IPS DF 6.9 (cell line): ENCODE measurements around the gene TRANK1.

Experiments used
- DNase-seq: peaks from one replicate; pipeline ENCODE4 v3.0.0-alpha.2; 2013; ENCODE audit warnings: low read depth, low spot score
- H3K27ac ChIP-seq: one replicate; pipeline ENCODE4 v1.5.1; 2013; ENCODE audit warnings: low read length, control low read depth
- H3K27me3 ChIP-seq: 2 replicates; pipeline ENCODE4 v1.6.1; 2013; ENCODE audit warnings: mild to moderate bottlenecking, low read length; ENCODE audit not compliant: control insufficient read depth, insufficient read depth
- H3K36me3 ChIP-seq: 2 replicates; pipeline ENCODE4 v1.6.1; 2013; ENCODE audit warnings: low read length; ENCODE audit not compliant: control insufficient read depth, insufficient read depth
- H3K4me1 ChIP-seq: 2 replicates; pipeline ENCODE4 v1.6.1; 2013; ENCODE audit warnings: low read length; ENCODE audit not compliant: control insufficient read depth, insufficient read depth
- H3K4me3 ChIP-seq: 2 replicates; pipeline ENCODE4 v1.5.1; 2013; ENCODE audit warnings: mild to moderate bottlenecking, low read length
- H3K9me3 ChIP-seq: 2 replicates; pipeline ENCODE4 v1.6.1; 2013; ENCODE audit warnings: low read length, inconsistent platforms; ENCODE audit not compliant: control insufficient read depth, insufficient read depth
- WGBS: extraction: QIAGEN DNeasy Blood & Tissue Kit; methylation state at CpG from one replicate; pipeline ENCODE4 v1.1.7; 2013; ENCODE audit warnings: mixed read lengths, missing lambda C conversion rate; ENCODE audit not compliant: insufficient read length, insufficient coverage; 5-methylcytosine and 5-hydroxymethylcytosine counted together

TRANK1 gene

DNA sequence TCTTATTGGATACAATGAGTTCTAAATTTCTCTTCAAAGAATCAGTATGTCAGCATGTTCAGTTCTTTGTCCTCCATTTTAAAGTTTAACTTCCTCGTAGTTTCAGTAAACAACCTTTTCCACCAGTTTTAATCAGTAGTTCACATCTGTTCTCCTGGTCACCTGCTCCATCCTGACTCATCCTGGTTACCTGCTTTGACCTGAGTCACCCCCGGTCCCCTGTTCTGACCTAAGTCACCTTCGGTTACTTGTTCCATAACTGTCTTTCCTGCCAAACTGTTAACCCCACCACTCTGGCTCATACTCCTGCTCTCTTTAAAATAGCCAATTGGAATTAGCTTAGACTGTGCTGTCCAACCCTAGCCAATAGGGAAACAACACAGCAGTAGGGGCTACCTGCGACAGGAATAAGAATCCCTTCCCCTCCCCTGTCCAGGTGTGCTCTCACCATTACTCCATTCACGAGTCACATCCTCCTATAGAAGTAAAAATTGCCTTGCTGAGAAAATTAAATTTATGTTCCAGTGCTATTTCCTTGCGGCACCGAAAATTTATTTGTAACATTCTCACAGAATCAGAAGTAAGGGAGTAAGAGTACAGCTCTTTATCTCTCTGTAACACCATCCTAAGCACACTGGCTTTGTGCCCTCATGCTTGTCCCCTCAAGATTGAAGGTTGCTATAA is 23.8 kb downstream of the TRANK1 start:
- Histone ChIP-seq H3K27ac (no peak overlapping the region), H3K27me3 (no peaks in the 10 kb centered on the region), H3K36me3 (no peaks in the 10 kb centered on the region), H3K9me3 (no peaks in the 10 kb centered on the region), H3K4me3 (no peak overlapping the region), H3K4me1 (no peaks in the 10 kb centered on the region)
- no peak for DNase-seq
- no CpG with 5 or more reads among the region's 7 CpGs for WGBS

DNA sequence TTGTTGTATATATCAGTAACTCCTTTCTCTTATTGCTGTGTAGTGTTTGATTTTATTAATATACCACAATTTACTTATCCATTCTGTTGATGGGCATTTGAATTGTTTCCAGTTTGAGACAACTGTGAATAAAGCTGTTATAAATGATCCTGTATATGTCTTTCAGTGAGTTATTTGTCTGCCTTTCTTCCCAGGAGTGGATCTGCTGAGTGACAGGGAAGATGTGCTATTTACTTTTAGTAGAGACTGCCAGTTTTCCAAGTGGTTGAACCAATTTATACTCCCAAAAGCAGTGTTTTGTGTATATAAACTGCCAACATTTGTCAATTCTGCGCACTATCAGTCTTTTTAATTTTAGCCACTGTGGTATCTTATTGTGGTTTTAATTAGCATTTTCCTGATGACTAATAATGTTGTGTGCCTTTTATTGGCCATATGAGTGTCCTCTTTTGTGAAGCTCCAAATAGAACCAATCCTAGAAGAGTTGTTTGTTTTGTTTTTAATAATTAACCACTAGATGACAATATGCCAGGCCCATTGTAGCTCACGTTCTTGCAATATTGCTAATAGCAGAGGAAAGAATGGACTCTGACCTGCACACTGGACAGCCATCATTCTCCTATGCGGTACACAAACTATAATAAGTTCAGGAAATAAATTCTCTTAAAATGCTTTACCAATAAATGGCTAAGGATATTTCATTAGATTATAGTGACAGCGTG is 25.3 kb downstream of the TRANK1 start:
- DNase-seq, result no peak
- H3K27ac ChIP-seq, result no peak overlapping the region
- WGBS, result no CpG with 5 or more reads among the region's 4 CpGs
- H3K27me3 ChIP-seq, result no peaks in the 10 kb centered on the region
- no peak overlapping the region for H3K4me3 ChIP-seq
- no peaks in the 10 kb centered on the region for H3K4me1 ChIP-seq
- no peaks in the 10 kb centered on the region for H3K9me3 ChIP-seq
- H3K36me3 ChIP-seq, result no peaks in the 10 kb centered on the region

DNA sequence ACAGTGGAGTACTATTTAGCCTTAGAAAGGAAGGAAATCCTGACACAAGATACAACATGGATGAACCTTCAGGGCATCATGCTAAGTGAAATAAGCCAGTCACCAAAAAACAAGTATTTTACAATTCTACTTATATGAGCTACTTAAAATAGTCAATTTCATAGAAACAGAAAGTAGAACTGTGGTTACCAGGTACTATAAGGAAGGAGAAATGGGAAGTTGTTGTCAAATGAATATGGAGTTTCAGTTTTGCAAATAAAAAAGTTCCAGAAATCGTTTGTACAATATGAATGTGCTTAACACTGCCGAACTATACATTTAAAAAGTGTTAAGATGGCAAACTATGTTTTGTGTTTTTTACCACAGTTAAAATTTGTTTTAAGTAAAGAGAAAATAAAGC is 26.8 kb downstream of the TRANK1 start:
- Histone ChIP-seq H3K4me3 (no peak overlapping the region), H3K4me1 (no peaks in the 10 kb centered on the region), H3K9me3 (no peaks in the 10 kb centered on the region), H3K27ac (no peak overlapping the region), H3K36me3 (no peaks in the 10 kb centered on the region), H3K27me3 (no peaks in the 10 kb centered on the region)
- DNase-seq, result no peak
- no CpG with 5 or more reads among the region's 2 CpGs for WGBS

DNA sequence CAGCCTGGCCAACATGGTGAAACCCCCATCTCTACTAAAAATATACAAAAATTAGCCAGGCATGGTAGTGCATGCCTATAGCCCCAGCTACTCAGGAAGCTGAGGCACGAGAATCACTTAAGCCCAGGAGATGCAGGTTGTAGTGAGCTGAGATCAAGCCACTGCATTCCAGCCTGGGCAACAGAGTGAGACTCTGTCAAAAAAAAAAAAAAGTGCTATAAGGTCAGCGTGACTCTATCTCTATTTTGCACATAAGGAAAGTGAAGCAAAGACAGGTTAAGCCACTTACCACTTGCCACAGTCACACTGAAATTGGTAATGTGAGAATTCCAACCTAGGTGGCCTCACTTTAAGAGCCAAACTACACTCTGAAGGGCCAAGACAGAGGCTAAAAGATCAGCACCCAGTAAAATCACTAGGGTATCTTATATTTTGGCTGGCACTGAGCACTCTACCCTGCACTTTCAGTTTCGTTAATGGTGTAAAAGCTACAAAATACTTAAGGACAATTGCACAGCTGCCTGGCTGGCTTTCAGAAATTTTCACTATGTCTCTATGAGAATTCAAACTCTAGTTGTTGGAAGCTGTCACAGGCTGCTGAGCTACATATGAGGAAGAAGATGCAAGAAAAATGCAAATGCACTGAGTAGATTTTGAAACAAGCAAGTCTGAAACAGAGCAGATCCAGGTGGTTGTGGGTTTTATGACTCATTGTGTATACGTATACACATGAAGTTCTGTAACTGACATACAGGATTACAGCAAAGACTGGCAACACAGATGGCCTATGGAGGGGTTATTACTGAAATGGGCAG is 32.7 kb downstream of the TRANK1 start:
- H3K4me3 ChIP-seq, result no peak overlapping the region
- H3K4me1 ChIP-seq, result peaks cover 2% of the 10 kb centered on the region; the same call in 1 of the 2 replicates

DNA sequence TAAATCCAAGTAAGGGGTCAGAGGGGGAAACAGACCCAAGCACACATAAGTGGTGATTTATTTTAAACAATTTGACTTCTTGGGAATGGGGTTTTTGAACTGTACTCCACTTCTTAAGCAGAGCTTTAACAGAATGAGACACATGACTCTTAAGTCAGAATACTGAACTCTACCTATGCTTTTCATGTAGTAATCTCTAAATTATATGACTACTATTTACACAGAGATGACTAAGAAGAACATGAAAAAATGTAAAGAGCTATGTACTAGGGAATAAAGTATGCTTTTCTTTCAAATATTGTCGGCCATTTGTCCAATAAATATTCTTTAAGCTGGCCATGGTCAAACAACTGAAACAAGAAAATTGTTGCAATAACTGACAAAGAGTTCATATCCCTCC is 35.2 kb downstream of the TRANK1 start:
- Histone ChIP-seq H3K27ac (no peak overlapping the region), H3K36me3 (no peaks in the 10 kb centered on the region), H3K4me3 (no peak overlapping the region), H3K4me1 (peaks cover 2% of the 10 kb centered on the region; the same call in 1 of the 2 replicates), H3K9me3 (no peaks in the 10 kb centered on the region), H3K27me3 (no peaks in the 10 kb centered on the region)
- no peak for DNase-seq
- no CpG with 5 or more reads among the region's 1 CpG for WGBS

More for the DNA sequence above, 32.7 kb downstream of the TRANK1 start:
- H3K36me3 ChIP-seq, result no peaks in the 10 kb centered on the region
- no peaks in the 10 kb centered on the region for H3K27me3 ChIP-seq
- H3K27ac ChIP-seq, result no peak overlapping the region
- H3K9me3 ChIP-seq, result no peaks in the 10 kb centered on the region
- no peak for DNase-seq
- no CpG with 5 or more reads among the region's 4 CpGs for WGBS

DNA sequence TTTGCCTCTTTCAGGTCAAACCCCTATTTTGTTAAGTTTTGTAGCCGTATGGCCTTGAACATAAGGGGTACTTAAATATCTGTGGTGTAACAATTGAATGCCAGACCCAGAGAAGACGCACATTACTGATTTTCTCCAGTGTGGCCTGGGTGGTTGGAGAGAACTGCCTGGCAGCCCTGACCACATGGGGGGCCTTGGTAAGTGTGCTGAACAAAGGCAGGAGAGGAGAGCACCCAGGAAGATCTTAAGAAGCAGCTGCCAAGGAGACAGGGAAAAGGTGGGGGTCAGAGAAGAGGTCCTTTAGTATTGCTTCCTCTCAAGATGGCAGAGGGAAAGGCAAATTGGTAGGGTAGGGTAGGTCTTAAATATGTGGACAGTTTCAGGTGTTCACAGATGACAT is 35.7 kb downstream of the TRANK1 start:
- Histone ChIP-seq H3K9me3 (no peaks in the 10 kb centered on the region), H3K36me3 (no peaks in the 10 kb centered on the region), H3K27ac (no peak overlapping the region), H3K27me3 (no peaks in the 10 kb centered on the region), H3K4me3 (no peak overlapping the region), H3K4me1 (peaks cover 2% of the 10 kb centered on the region; the same call in 1 of the 2 replicates)
- DNase-seq, result no peak
- WGBS, result no CpG with 5 or more reads among the region's 2 CpGs

DNA sequence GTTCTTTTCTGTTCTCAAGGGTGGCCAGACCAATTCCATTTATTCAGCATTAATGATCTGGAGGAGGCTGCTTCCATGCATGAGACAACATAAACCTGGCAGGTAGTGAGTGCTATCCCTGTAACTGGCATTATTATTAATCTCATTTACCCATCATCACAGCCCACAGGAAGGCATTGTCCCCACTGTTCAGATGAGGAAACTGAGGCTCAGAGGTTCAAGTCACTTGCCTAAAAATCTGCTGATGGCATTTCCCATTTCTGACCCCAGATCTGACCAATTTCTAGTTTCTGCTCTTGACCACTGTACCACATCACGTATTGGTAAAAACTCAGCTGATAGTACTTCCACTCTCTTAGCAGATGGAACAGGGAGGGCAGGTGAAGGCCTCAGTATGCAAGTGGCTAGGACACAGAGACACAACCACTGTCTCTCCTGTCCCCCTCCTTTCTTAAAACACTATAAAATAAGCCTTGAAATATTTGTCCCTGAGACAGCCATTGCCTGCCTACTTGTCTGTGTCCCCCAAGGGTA is 36.1 kb downstream of the TRANK1 start:
- WGBS, result no CpG with 5 or more reads among the region's 1 CpG
- no peak for DNase-seq
- no peaks in the 10 kb centered on the region for H3K27me3 ChIP-seq
- H3K9me3 ChIP-seq, result no peaks in the 10 kb centered on the region
- no peaks in the 10 kb centered on the region for H3K36me3 ChIP-seq
- H3K4me1 ChIP-seq, result peaks cover 2% of the 10 kb centered on the region; the same call in 1 of the 2 replicates
- no peak overlapping the region for H3K4me3 ChIP-seq
- no peak overlapping the region for H3K27ac ChIP-seq

DNA sequence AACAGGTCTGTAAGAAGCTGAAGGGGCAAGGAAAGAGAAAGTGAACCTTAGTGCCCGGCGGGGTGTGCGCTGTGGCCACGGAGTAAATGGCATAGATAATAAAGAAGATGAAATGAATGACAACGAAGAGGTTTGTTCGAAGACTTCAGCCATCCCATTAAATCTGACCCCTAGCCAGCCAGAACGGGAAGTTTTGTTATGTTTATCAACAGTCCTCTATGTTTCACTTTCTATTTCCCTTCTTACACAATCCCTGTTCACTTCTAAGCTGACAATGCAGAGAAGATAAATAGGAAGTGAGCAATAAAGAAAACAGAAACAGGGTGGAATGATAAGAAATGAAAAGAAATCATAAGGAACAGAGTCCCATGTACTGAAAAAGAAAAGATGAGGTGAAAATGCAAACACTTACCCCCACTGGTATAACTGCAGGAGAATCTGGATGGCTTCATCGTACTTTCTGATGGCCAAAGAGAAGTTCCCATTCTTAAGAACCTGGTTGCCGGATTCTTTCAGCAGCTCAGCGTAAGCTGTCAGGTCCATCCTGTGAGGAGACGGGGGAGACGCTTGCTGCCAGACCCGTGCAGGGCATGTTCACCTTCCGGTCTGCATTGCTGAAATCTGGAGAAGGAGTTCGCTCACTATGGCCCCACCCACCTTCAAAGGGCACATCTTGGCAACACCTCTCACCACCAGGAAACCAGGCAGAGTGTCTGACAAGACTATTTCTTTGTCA is 36.8 kb downstream of the TRANK1 start:
- Histone ChIP-seq H3K27ac (no peak overlapping the region), H3K27me3 (no peaks in the 10 kb centered on the region), H3K9me3 (no peaks in the 10 kb centered on the region), H3K4me1 (peaks cover 2% of the 10 kb centered on the region), H3K36me3 (no peaks in the 10 kb centered on the region), H3K4me3 (no peak overlapping the region)
- no peak for DNase-seq
- no CpG with 5 or more reads among the region's 15 CpGs for WGBS

DNA sequence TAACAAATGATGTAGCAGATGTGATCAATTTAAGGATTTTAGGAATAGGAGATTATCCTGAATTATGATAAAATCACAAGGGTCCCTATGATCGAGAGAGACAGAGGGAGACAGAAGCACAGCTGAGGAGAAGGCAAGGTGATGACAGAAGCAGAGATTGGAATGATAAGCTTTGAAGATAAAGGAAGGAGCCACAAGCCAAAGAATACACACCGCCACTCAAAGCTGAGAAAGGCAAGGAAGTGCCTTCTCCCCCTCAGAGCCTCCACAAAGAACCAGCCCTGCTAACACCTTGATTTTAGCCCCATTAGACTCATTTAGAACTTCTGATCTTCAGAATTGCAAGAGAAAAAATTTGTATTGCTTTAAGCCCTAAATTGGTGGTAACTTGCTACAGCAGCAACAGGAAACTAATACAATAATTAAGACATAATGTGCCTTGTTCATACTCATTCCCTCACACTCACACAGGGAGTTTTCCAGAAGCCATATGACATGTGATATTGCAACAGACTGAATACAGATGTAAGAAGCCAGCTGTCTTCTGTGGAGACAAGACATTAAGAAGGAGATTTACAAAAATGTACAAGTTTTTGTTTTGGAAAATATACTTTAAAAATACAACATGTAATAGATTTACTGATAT is 38.2 kb downstream of the TRANK1 start:
- H3K4me1 ChIP-seq, result peaks cover 2% of the 10 kb centered on the region
- no peak overlapping the region for H3K4me3 ChIP-seq
- no peak overlapping the region for H3K27ac ChIP-seq
- H3K27me3 ChIP-seq, result no peaks in the 10 kb centered on the region
- no peaks in the 10 kb centered on the region for H3K9me3 ChIP-seq
- no peak for DNase-seq
- no peaks in the 10 kb centered on the region for H3K36me3 ChIP-seq
- WGBS, result no CpG with 5 or more reads among the region's 2 CpGs
